SK-N-SH (cell line): ENCODE results near the gene CDKN3. TPM values are rescaled to one million over a fixed set of nuclear protein-coding genes. Genes with fewer than 3 reads are reported as not detected.

Source experiments
- CTCF ChIA-PET: fragments of 300-600, 350-600 bp; formaldehyde crosslinking; extraction: SDS; loops from one replicate; lab custom pipeline; 2021; lab: Yijun Ruan, JAX
- POLR2A ChIA-PET: fragments of 350-600 bp; sonication (Branson Sonifier 250); formaldehyde crosslinking; extraction: SDS; loops from one replicate; lab custom pipeline; 2020; ENCODE audit warnings: antibody characterized with exemption, inconsistent platforms; lab: Yijun Ruan, JAX
- DNase-seq: peaks from one replicate; pipeline ENCODE4 v3.0.0; 2012
- H2AFZ ChIP-seq: fragments of 200-600 bp; sonication (generic); 2 replicates; pipeline ENCODE4 v1.8.1; 2016; ENCODE audit warnings: antibody characterized with exemption, mild to moderate bottlenecking, low read depth
- H3F3A ChIP-seq: fragments of 200-600 bp; sonication (generic); replicated peaks from 2 replicates; pipeline ENCODE3; 2016; ENCODE audit warnings: antibody characterized with exemption, mild to moderate bottlenecking; ENCODE audit not compliant: insufficient read depth
- H3K27ac ChIP-seq, 2 experiments: fragments of 200-500 bp in 1 of 2; fragments of 200-600 bp in 1 of 2; sonication (Bioruptor generic) in 1 of 2; sonication (generic), shearing (Covaris generic) in 1 of 2; 2 replicates each; pipeline versions ENCODE4 v1.5.1 to v1.6.1; 2014 to 2016; ENCODE audit warnings: low read depth in 2 of 2, inconsistent platforms in 1 of 2, low read length in 1 of 2, mild to moderate bottlenecking in 1 of 2, mixed read lengths in 1 of 2
- H3K27me3 ChIP-seq: fragments of 200-600 bp; sonication (generic), shearing (Covaris generic); 2 replicates; pipeline ENCODE4 v1.6.1; 2016; ENCODE audit warnings: mixed run types; ENCODE audit not compliant: insufficient read depth
- H3K36me3 ChIP-seq, 2 experiments: fragments of 200-500 bp in 1 of 2; fragments of 200-600 bp in 1 of 2; sonication (Bioruptor generic) in 1 of 2; sonication (generic) in 1 of 2; replicated peaks in 1 of 2; 2 replicates each; pipeline versions ENCODE3 to v1.5.1; 2014 to 2016; ENCODE audit warnings: low read length in 1 of 2, mild to moderate bottlenecking in 1 of 2; ENCODE audit not compliant: insufficient read depth in 2 of 2, control insufficient read depth in 1 of 2
- H3K4me1 ChIP-seq, 2 experiments: fragments of 200-500 bp in 1 of 2; fragments of 200-600 bp in 1 of 2; sonication (Bioruptor generic) in 1 of 2; sonication (generic), shearing (Covaris generic) in 1 of 2; 2 replicates each; pipeline versions ENCODE4 v1.5.1 to v1.6.1; 2014 to 2016; ENCODE audit warnings: low read depth in 1 of 2, low read length in 1 of 2, mixed run types in 1 of 2; ENCODE audit not compliant: insufficient read depth in 2 of 2, control insufficient read depth in 1 of 2
- H3K4me2 ChIP-seq: fragments of 200-600 bp; sonication (generic), shearing (Covaris generic); 2 replicates; pipeline ENCODE4 v1.6.1; 2017; ENCODE audit warnings: mixed run types
- H3K4me3 ChIP-seq, 2 experiments: fragments of 200-500 bp in 1 of 2; fragments of 200-600 bp in 1 of 2; sonication (Bioruptor generic) in 1 of 2; sonication (generic), shearing (Covaris generic) in 1 of 2; 2 replicates each; pipeline versions ENCODE4 v1.5.1 to v1.8.1; 2014 to 2016; ENCODE audit warnings: low read depth in 2 of 2, inconsistent platforms in 1 of 2, low read length in 1 of 2, mild to moderate bottlenecking in 1 of 2, mixed read lengths in 1 of 2, moderate library complexity in 1 of 2
- H3K79me2 ChIP-seq: fragments of 200-600 bp; sonication (generic); 2 replicates; pipeline ENCODE4 v1.8.1; 2017; ENCODE audit warnings: mild to moderate bottlenecking; ENCODE audit not compliant: insufficient read depth
- H3K9ac ChIP-seq: fragments of 200-600 bp; sonication (generic); 2 replicates; pipeline ENCODE4 v1.6.1; 2017; ENCODE audit warnings: mixed run types
- H3K9me2 ChIP-seq: fragments of 200-600 bp; sonication (generic); 2 replicates; pipeline ENCODE4 v1.6.1; 2017; ENCODE audit warnings: mixed run types
- H3K9me3 ChIP-seq: fragments of 200-600 bp; sonication (generic); 2 replicates; pipeline ENCODE4 v1.6.1; 2017; ENCODE audit warnings: mixed run types, mild to moderate bottlenecking, moderate library complexity
- H4K20me1 ChIP-seq: fragments of 200-600 bp; sonication (generic); 2 replicates; pipeline ENCODE4 v1.6.1; 2017; ENCODE audit warnings: mild to moderate bottlenecking, mixed run types; ENCODE audit not compliant: insufficient read depth
- CTCF ChIP-seq: fragments of 200-600 bp; sonication (generic); IDR thresholded peaks from 2 replicates; pipeline ENCODE4 v1.6.1; 2017; ENCODE audit warnings: antibody characterized with exemption, mild to moderate bottlenecking, moderate library complexity
- RAD21 ChIP-seq: IDR thresholded peaks from 2 replicates; pipeline ENCODE4 v1.6.1; 2012; ENCODE audit warnings: mild to moderate bottlenecking, low read length
- RCOR1 ChIP-seq: fragments of 150-350 bp; IDR thresholded peaks from 2 replicates; pipeline ENCODE4 v1.6.1; 2017; ENCODE audit warnings: antibody characterized with exemption, low read length
- REST ChIP-seq: IDR thresholded peaks from 2 replicates; pipeline ENCODE4 v1.6.1; 2012; ENCODE audit warnings: mild to moderate bottlenecking, low read depth, low read length, moderate library complexity
- RFX5 ChIP-seq: IDR thresholded peaks from 2 replicates; pipeline ENCODE4 v1.6.1; 2012; ENCODE audit warnings: mild to moderate bottlenecking, improper control_type of control experiment, low read length
- SIN3A ChIP-seq: IDR thresholded peaks from 2 replicates; pipeline ENCODE4 v1.6.1; 2012; ENCODE audit warnings: low read depth, mild to moderate bottlenecking, low read length, moderate library complexity, borderline replicate concordance
- SMC3 ChIP-seq: IDR thresholded peaks from 2 replicates; pipeline ENCODE4 v1.6.1; 2012; ENCODE audit warnings: low read depth, low read length, improper control_type of control experiment
- USF1 ChIP-seq: IDR thresholded peaks from 2 replicates; pipeline ENCODE4 v1.4.0; 2012; ENCODE audit warnings: low read depth, borderline replicate concordance
- USF2 ChIP-seq: fragments of 150-350 bp; IDR thresholded peaks from 2 replicates; pipeline ENCODE4 v1.6.1; 2017; ENCODE audit warnings: antibody characterized with exemption, low read length, low read depth, borderline replicate concordance
- WGBS: methylation state at CpG from one replicate; pipeline ENCODE4 v1.1.6; 2017; ENCODE audit warnings: low lambda C conversion rate; 5-methylcytosine and 5-hydroxymethylcytosine counted together
- polyA plus RNA-seq, 3 experiments: library from polyadenylated mRNA; depleted of rRNA; stranded (reverse); fragments of >200 nt; gene quantifications; 2 replicates each; pipeline ENCODE4 v1.2.3, GENCODE V29; 2012

The CDKN3 gene
- polyA plus RNA-seq, 1 of the 3 experiments (the other 2 are of a cell fraction) = 26.7 TPM

- ChIA-PET CTCF (interaction anchor here (0.6 to 3.4 kb wide), 84 partner anchors 8 to 1068 kb away, joined by 3 to 70 read pairs (median 4); no protein-coding TSS in a partner anchor), POLR2A (interaction anchor here (0.9 kb wide), 1 partner anchor 171 kb away, joined by 3 read pairs; no protein-coding TSS in a partner anchor)
- Histone ChIP-seq H3K27me3 (no peaks in the 10 kb centered on the region; the same call in 1 of the 2 replicates), H3K9ac (no peak overlapping the region), H3K9me3 (no peaks in the 10 kb centered on the region), H3K4me1 (peaks cover 7 to 20% of the 10 kb centered on the region in 2 experiments; a peak in 3 of 4 replicates), H3K4me3 (no peak overlapping the region; a peak in 1 of 4 replicates), H3F3A (no peaks in the 10 kb centered on the region), H2AFZ (no peak overlapping the region), H3K9me2 (no peaks in the 10 kb centered on the region), H3K79me2 (no peaks in the 10 kb centered on the region), H3K4me2 (no peak overlapping the region), H4K20me1 (no peaks in the 10 kb centered on the region), H3K27ac (no peak overlapping the region), H3K36me3 (no peaks in the 10 kb centered on the region)
- DNase-seq = peak; percentile 55
- WGBS = 31% methylated on average over 5 of the region's 5 CpGs
- TF ChIP-seq SMC3 (peak; percentile 76), RAD21 (peak; percentile 97), REST (no peak), CTCF (peak; percentile 85), RFX5 (0 out of 2 replicates have a peak, but pooled peaks have one; percentile 26), USF1 (no peak)
These were observed 48.7 kb upstream of the CDKN3 start for GRCh38 chr14:54348001-54348611.

GRCh38 chr14:54348923-54349620 is 47.7 kb upstream of the CDKN3 start:
- CTCF ChIA-PET = interaction anchor here (0.9 to 3.4 kb wide), 24 partner anchors 10 to 1053 kb away, joined by 3 to 70 read pairs (median 8); no protein-coding TSS in a partner anchor

More at GRCh38 chr14:54348923-54349620, 47.7 kb upstream of the CDKN3 start:
- H3K4me1 ChIP-seq = peaks cover 4 to 12% of the 10 kb centered on the region in 2 experiments; a peak in 2 of 4 replicates
- no peaks in the 10 kb centered on the region for H3F3A ChIP-seq
- H3K27me3 ChIP-seq = no peaks in the 10 kb centered on the region; the same call in 1 of the 2 replicates
- H3K9ac ChIP-seq = no peak overlapping the region
- no peaks in the 10 kb centered on the region for H4K20me1 ChIP-seq
- DNase-seq = no peak
- H3K27ac ChIP-seq = no peak overlapping the region
- POLR2A ChIA-PET = no interaction called here
- no peak overlapping the region for H3K4me3 ChIP-seq
- no peaks in the 10 kb centered on the region for H3K9me2 ChIP-seq
- no peak overlapping the region for H3K4me2 ChIP-seq
- TF ChIP-seq USF2 = no peak
- no peak for TF ChIP-seq RCOR1
- no peak for TF ChIP-seq SIN3A
- H2AFZ ChIP-seq = no peak overlapping the region
- no peaks in the 10 kb centered on the region for H3K36me3 ChIP-seq
- H3K9me3 ChIP-seq = no peaks in the 10 kb centered on the region
- no peaks in the 10 kb centered on the region for H3K79me2 ChIP-seq
- WGBS = 77% methylated on average over 24 of the region's 24 CpGs
